SKM-1 treated with dmso at 0.1 percent for 144 hours (cell line): ENCODE measurements around the gene GSK3A.

Experiments
- DNase-seq: peaks from one replicate; lab custom pipeline; 2025; ENCODE audit not compliant: unreplicated experiment; lab: John Stamatoyannopoulos, UW

GSK3A gene

GRCh38 chr19:42229301-42229854 is 13.0 kb downstream of the GSK3A start:
- no peak for DNase-seq

- DNase-seq, result no peak
Measured at GRCh38 chr19:42228641-42229040, 13.8 kb downstream of the GSK3A start.

- DNase-seq, result no peak
Measured at GRCh38 chr19:42226886-42227285, 15.5 kb downstream of the GSK3A start.

GRCh38 chr19:42225718-42226292 is 16.6 kb downstream of the GSK3A start:
- DNase-seq, result no peak

GRCh38 chr19:42224940-42225717 is 17.3 kb downstream of the GSK3A start:
- no peak for DNase-seq

GRCh38 chr19:42220751-42221097 is 21.7 kb downstream of the GSK3A start:
- DNase-seq, result no peak

- DNase-seq, result peak; percentile 66
Measured at GRCh38 chr19:42219812-42220750, 22.3 kb downstream of the GSK3A start, which contains the start of gene ZNF526. TSS of gene ZNF526 (plus strand) at chr19:42220312. CDS start at chr19:42224404, 4,092 bp downstream.

- DNase-seq, result peak; percentile 59
Measured at GRCh38 chr19:42217520-42218437, 24.6 kb downstream of the GSK3A start, which contains the start of gene DEDD2. TSS of gene DEDD2 (minus strand) at chr19:42217677. CDS start at chr19:42217007, 670 bp downstream.

- DNase-seq, result no peak
Measured at GRCh38 chr19:42216653-42217519, 25.5 kb downstream of the GSK3A start.

GRCh38 chr19:42214810-42215485 is 27.5 kb downstream of the GSK3A start:
- DNase-seq, result no peak

GRCh38 chr19:42212886-42213285 is 29.5 kb downstream of the GSK3A start:
- DNase-seq, result no peak

GRCh38 chr19:42208612-42209011 is 33.8 kb downstream of the GSK3A start:
- no peak for DNase-seq

GRCh38 chr19:42207767-42208271 is 34.6 kb downstream of the GSK3A start:
- no peak for DNase-seq

- no peak for DNase-seq
Measured at GRCh38 chr19:42206871-42207755, 35.3 kb downstream of the GSK3A start.

- DNase-seq, result no peak
Measured at GRCh38 chr19:42204664-42205063, 37.7 kb downstream of the GSK3A start.

- no peak for DNase-seq
Measured at GRCh38 chr19:42203700-42204099, 38.7 kb downstream of the GSK3A start.

GRCh38 chr19:42202290-42202880 is 40.0 kb downstream of the GSK3A start:
- DNase-seq, result no peak
